Umbilical cord (tissue), 2 donors: ENCODE measurements around the gene ARSB. TPM values are rescaled to one million over a fixed set of nuclear protein-coding genes. Genes with fewer than 3 reads are reported as not detected.
"Not testable (repeated sequence)": the region's sequence is repeated elsewhere in the genome, so short reads cannot be mapped to it uniquely, and the experiment has no call there.

ENCODE experiments used
- DNase-seq: peaks from one replicate; pipeline ENCODE4 v3.0.0-alpha.2; 2015; ENCODE audit warnings: low spot score
- total RNA-seq: library from RNA; depleted of rRNA; stranded (reverse); fragments of >200 nt; gene quantifications from one replicate; pipeline ENCODE4 v1.2.3, GENCODE V29; 2014; ENCODE audit warnings: low replicate concordance; ENCODE audit not compliant: insufficient read depth

The ARSB gene
- total RNA-seq, 1 donor from 2014 or later, result 24.6 TPM

DNA sequence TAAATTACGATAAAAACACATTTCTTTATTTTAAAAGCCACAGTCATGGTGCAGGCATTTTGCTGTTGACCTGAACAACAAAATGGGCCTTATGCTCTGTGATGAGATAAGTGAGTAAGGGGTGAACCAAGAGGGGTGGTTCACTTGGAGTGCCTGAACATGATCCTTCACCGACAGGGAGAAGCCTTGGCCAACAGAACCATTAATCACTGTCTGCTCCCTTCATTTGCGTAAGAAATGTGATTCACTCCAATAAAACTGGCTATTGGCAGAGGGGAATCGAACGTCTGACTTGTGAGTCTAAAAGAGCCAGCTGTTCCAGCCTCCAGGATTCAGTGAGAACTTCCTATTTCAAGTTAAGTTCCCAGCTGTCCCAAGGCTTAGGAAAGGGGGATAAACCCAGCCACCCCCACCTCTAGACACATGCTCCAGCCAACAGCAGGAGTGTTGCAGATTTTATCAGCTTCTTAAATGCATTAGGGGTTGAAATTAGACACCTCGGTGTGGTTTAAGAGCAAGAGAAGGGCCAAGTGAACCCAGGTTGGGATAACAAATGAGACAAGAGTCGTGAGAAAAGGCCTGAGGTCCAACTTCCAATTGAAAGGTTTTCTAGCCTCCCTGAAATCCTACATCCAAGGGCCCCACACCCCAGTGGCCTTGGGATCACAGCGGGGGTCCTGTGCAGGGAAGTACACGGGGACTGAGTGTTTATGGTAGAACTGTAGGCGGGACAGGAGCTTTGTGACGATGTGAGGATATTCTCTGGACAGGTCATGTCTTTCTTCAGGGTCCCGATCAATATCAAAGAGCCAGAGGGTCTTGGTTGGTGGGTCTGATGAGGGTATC, 205.1 kb downstream of the ARSB start:
- DNase-seq, result no peak

DNA sequence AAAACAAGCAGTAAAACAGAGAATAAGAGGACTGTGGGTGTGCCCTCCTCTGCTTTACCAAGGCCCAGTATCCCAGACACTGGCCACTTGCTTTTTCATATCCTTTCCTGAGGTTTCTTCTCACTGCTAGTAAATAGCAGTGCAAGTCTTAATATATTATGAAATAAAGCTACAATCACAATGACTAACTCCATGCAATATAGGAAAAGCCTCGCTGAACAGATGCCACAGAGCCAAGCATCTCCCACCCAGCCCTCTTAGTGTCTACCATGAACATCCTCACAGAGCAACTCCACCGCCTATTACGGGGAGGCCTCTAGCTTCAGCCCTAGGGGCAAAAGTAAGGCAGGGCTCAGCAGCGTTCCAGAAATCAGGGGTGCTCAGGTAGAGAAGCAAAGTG, 205.8 kb downstream of the ARSB start:
- DNase-seq, result no peak

DNA sequence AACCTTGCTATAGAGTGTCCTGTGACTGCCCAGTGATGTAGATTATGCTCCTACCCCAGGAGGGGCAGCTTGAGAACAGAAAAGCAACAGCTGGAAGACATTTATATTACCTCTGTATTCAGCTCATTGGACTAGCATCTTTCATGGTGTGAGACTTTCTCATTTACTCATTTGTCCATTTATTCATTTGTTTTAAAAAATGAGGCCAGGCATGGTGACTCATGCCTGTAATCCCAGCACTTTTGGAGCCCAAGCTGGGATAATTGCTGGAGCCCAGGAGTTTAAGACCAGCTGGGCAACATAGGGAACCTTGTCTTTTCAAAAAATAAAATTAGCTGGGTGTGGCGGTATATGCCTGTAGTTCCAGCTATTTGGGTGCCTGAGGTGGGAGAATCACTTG, 206.6 kb downstream of the ARSB start:
- DNase-seq, result peak; percentile 42

DNA sequence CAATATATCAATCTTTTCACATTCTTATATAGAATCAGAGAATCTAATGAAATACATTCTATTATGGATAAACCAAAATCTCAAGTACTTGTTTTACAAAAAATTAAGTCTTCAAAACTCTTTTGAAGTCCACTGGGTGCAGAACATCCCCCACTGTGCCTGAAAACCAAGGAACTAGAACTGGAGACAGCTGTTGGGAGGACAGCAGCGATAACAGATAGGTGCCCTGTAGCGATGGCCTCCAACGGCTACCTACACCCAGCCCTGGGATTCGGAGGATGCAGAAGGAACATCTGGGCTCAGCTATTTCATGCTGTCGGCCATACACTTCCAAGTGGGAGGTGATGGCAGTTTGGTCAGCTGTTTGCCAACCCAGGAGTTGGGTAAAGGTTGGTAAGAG, 207.2 kb downstream of the ARSB start:
- no peak for DNase-seq

DNA sequence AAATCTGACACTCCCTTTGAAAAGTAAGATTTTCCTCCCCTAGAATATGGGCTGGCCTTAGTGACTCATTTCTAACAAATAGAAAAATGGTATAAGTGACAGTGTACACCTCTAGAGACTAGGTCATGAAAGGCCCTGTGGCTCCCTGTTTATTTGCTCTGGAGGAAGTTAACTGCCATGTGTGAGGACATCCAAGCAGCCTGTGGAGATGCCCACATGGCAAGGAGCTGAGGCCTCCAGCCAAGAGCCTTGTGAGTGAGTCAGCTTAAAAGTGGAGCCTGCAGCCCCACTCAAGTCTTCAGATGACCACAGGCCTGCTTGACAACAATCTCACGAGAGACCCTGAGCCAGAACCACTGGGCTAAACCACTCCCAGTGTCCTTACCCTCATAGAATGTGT, 208.5 kb downstream of the ARSB start:
- DNase-seq, result no peak

DNA sequence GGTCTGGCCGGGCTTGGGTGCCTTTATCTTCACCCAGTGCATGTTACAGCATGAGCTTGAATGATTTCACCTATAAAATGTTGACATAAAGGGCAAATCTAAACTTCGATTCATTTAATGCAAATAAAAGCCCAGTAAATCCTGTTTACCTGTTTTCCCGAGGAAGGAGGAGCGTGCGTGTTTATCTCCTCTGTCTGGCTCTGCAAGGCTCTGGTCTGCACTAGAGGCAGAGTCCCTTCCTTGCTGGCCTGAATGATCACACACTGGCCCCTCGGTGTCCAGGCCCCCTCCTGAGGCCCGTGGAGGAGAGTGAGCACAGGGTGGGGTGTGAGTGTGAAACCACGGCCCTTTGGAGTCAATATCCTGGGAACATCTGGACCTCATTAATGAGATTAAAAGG, 211.5 kb downstream of the ARSB start:
- no peak for DNase-seq

DNA sequence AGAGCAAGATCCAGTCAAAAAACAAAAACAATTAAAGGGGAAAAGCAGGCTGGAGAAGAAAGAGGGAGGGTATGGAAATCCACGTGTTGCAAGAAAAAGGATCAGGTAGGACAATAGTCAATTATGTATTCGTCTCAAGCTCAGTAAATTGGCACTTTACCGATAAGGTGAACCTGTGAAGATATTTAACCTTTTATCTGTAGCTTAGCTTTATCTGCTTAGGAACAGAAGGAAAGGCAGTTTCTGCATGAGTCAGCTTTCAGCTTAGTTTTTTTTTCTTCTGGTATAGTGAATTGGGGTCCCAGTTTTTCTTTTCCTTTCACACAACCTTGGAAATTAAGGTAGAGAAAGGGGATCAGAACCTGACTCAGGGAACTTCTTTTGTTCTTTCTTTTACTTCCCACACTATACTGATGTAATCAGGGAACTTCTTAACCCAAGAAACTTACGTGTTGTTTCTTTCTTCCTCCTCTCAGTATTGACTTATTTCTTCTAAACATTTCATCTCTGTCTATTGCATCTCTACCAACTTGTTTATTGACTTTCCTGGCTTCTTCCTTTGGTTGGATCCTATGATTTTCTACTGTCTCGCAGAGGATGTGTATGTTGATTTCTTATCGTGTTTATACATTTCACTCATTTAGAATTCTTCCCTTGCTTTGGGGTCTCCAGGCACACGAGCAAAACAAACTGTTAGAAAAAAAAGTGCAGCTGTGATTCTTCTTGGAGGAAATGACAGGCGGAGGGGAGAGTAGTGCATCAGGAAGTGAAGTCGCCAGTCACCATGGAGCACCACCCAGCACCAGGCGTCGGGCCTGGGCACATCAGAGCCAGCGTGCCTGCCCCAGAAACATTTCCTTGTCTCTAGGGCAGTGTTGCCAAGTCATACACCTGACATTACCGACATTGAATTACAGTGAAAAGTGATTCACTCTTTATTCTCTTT, 213.6 kb downstream of the ARSB start:
- DNase-seq, result no peak

DNA sequence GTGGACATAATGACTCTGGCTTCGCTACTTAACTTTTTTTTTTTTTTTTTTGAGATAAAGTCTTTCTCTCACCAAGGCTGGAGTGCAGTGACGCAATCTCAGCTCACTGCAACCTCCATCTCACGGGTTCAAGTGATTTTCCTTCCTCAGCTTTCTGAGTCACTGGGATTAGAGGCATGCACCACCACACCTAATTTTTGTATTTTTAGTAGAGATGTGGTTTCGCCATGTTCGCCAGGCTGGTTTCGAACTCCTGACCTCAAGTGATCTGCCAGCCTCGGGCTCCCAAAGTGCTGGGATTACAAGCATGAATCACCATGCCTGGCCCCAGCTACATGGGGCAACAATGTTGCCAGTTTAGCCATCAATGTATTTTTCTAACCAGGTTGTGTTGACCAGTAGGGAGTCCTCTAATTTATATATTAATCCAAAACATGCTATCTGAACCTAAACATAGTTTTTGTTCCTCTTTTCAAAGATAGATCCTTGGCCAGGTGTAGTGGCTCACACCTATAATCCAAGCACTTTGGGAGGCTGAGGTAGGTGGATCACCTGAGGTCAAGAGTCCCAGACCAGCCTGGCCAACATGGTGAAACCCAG, 216.2 kb downstream of the ARSB start:
- no peak for DNase-seq

DNA sequence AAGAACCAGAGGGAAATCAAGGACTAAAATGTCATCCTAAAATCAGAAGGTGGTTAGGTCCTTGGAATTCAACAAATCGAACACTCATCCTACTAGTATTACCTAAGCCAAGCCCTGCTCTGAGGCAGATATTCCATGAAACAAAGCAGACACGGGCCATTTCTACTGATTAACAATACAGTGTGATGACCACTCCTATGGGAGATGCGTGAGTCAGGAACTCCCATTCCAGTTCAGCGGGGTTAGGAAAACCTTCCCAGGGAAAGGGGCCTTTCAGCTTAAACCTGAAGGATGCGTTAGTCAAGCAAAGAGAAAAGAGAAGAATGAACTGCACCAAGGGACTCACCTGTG, 218.7 kb downstream of the ARSB start:
- no peak for DNase-seq

DNA sequence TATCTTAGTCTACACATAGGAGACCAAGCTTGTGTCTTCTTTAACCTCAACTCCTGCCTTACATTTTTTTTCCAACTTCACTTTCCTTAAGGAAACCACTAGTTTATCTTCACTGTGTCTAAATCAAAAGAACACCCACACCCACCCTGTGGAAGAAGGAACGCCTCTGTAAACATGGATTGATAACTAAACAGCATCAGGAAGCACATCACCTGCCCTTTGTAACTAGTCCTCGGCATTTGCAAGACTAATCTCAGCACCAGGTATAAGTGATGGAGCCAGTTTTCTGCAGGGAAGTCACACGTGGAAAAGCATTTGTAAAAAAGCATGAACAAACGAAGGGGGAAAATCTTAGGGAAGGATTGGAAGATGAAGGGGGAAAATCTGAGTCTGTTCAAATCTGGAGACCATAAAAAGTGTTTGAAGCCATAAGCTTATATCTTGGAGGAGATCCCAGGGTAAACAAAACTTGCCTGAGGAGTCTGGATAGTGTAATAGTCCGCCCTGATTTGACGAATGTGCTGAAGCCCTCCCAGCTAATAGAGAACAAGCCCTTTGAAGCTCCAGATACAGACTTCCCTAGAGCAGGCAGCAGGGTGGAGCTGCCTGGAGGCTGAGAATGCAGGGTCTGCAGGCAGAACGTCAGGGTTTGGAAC, 219.2 kb downstream of the ARSB start:
- peak; percentile 98 for DNase-seq

DNA sequence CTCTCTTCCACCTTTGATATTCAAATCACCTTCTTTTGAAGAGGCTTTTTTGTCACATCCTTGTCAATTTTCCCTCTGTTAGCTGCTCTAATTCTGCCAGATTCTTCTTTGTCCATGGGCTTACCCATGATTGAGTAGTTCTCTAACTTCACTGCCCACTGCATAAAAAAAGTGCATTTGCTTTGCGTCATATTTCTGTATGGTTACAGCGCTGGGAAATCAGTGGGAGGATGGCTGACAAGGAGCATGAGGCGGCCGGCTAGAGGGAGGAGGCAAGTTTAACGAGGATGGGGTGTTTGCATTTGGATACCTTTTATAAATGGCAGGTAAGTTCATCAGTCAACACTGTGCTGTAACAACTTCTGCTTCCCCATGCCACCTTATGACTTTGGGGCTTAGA, 220.0 kb downstream of the ARSB start:
- DNase-seq, result no peak

DNA sequence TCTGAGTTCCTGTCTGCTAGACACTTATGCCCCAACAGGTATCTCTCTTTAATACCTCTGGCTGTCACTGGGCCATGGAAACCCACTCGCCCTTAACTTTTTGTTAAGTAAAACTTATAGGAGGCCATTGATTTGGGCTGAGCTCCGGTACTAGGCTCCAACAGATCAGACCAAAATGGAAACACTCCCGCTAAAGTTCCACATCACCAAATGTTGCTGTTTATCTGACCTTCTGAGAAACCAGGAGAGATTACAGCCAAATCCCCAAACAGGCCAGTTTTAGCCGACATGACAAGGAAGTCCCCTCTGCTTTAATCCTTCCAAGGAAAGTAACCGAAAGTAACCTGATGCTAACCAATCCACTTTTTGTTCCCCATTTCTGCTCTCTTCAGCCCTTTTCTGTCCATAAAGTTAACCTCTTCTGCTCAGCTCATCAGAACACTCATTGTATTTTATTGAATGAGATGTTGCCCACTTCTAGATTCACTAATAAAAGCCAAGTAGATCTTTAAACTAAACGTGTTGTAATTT, 221.4 kb downstream of the ARSB start:
- no peak for DNase-seq

DNA sequence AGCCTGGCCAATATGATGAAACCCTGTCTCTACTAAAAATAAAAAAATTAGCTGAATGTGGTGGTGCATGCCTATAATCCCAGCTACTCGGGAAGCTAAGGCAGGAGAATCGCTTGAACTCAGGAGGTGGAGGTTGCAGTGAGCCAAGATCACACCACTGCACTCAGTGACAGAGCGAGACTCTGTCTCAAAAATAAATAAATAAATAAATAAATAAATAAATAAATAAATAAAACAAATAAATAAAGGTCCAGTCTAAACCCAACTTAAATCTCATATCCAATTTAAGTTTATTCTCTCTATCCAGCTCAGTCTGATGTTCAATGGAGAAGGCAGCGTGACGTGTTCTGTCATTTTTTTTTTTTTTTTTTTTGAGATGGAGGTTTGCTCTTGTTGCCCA, 222.4 kb downstream of the ARSB start:
- not testable (repeated sequence) for DNase-seq

DNA sequence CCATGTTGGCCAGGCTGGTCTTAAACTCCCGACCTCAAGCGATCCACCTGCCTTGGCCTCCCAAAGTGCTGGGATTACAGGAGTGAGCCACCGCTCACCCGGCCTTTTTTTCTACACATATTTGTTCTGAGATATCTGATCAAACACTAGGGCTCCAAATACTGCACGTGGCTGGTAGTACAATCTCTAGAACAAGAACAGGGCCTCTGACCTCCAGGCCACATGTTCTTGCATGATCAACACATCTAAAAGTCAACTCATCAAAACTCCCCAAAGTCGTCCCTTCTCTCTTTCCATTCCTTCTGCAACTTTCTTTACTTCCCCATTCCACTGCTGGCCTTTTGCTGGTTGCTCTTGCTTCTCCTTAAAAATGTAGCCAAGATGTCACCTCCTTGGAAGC, 223.3 kb downstream of the ARSB start:
- no peak for DNase-seq

DNA sequence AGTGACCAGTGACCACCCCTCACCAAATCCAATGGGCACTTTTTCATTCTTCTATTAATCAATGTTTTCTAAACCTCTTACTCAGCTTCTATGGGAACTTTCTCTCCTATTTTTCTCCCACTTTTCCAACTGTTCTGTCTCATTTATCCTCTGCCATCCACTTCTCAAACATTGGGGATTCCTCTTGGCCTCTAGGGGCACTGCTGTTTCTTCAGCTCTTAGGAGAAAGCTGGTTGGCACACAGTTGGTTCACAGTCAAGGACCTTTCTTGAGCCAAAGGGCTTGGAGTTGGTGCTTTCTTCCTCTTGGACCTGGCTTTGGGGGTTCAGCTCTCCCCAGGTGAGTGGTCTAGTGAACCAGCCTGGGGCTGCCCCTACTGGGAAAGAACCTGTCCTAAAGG, 224.3 kb downstream of the ARSB start:
- no peak for DNase-seq

DNA sequence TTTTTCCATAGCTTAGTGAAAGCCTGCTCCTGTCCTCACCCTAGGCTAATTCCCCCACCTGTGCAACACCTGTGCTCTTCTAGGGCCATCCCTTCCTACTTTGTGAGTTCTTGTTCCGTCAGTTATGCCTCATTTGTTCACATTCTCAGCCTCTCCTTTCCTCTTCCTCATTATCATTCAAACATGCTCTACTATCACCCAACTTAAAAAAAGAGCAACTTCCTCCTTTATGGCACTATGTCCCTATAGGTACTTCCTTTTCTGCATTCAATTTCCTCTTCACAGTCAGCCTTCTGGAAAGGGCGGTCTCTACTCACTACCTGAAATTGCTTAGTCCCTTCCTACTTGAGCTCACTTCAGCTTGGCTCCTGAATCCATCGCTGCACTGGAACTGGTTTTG, 224.7 kb downstream of the ARSB start:
- no peak for DNase-seq

DNA sequence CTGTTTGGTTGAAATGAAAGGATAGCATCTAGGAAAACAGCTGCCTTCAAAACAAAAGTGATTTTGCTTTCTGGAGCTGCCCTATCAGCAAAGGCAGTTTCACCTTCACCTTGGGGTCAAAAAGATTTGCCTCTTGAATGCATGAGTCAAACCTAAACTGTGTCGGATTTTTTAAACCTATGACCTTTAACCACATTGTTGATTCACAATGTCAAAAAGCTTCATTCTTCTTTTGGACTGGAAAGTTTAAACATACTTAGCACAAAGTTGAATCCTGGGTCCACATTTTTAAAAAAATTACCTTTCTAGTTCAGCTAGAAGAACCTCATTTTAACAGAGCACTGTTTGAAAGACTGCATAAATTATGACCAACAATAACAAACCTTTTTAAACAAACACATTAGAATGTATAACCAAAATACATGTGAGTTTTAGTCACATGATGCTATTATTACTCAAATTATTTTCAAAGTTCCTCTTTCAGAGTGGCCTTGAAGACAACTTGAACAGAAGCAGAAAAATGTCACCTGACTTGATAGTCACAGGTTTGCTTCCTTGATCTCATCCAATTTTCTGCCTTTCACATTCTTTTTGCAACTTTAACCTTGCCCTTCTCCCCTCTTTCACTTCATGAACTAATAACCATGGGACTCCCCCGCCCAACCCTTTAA, 226.8 kb downstream of the ARSB start:
- no peak for DNase-seq

DNA sequence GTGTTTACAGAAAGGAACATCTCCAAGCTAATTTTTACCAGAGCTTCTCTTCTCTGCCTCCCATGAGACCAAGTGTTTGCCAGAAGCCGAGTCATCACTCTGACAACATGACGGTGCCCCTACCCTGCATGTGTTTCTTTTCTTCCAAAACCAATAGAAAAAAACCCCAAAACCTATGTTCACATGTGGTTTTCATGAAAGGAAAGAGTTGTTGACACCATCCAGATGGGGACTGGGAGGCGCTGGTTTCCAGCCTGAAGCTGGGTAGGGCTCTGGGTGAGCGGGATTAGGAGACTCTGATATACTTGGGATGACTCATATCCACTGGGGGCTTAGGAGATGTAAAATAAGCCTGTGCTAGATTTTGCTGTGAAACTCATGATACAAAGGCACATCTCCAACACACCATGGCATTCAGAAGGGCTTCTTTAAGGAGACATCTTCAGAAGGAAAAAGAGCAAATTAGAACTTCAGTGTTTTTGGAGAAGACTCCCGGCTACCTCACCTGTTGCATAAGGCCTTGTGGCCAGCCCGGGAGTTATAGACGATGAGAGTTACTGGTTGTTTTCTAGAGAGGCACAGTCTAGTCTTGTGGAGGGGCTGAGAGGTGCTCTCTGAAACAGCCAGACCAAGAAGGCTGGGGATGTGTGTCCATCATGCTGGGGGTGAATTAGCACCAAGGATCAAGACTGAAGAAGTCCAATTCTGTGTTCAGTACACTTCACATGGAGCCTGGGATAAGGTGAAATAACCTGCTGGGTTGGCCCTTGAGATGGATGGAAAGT, 227.6 kb downstream of the ARSB start:
- peak; percentile 95 for DNase-seq

DNA sequence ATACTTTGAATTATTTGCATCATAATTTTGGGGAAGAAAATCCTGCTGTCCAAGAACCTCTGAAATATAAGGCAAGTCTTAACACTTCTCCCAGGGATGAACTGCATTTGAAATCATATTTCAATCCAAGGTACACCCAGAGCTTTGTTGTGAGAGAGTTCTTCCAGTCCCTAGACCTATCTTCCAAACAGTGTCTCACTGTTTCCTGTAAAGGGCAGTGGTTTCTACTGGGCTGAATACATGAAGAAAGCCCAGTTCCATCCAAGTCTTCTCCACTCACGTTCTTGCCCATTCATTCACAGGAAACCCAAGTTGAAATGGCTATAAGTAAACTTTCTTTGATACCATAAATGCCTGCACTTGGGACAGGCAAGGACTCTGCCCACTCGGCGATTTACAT, 228.3 kb downstream of the ARSB start:
- no peak for DNase-seq

DNA sequence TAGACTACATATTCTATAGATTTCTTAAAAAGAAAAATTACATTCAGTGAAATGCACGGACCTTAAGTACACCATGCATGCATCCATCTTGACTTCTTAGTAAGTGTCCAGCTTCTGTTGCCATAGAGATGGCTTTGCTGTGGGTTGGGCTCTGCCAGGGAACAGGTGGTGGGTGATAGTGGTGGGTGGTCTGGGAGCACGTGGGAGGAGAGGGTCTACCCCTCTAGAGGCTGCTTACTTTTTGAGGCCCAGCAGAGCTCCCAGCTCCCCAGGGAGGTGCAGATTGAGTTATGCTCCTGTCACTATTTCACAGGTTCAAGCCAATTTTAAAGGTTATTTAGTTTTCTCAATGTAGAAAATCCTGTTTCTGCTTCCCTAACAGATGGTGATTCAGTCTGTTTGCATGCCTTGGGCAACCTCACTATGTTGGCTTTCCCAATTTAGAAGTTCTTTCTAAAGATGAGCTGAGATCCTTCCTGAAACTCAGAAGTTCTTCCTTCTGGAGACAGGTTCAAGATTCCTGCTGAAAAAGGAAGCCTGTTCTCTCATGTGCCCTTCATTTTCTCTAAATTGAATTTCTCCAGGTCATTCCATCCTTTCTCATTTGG, 229.2 kb downstream of the ARSB start:
- DNase-seq, result no peak
